Spleen (tissue), 7 donors: ENCODE data around the gene TENM4.

ENCODE experiments used
- CTCF ChIP-seq, 11 experiments: fragments of 200-600 bp in 7 of 11; fragments of 450-650 bp in 4 of 11; sonication (generic) in 4 of 11; IDR thresholded peaks in 8 of 11; conservative IDR thresholded peaks in 3 of 11; 1 replicate in 7 of 11; 2 replicates in 4 of 11; pipeline versions ENCODE4 v1.4.0 to v1.8.0; 2016 to 2021; ENCODE audit warnings: antibody characterized with exemption in 11 of 11, inconsistent platforms in 4 of 11, mild to moderate bottlenecking in 1 of 11
- POLR2A ChIP-seq, 3 donors: fragments of 450-650 bp; IDR thresholded peaks; one replicate each; pipeline ENCODE4 v1.5.1; 2017; ENCODE audit warnings: antibody characterized with exemption in 3 of 3, mild to moderate bottlenecking in 1 of 3
- POLR2AphosphoS5 ChIP-seq, 3 donors: sonication (generic); formaldehyde crosslinking; IDR thresholded peaks; one replicate each; pipeline ENCODE4 v1.5.1; 2017; ENCODE audit warnings: antibody characterized with exemption in 3 of 3
- donor health status: DM: no; HTN: no; CAD: no; lungs with moderate emphysema.
- donor health status: DM: no; HTN: no; CAD: no.
- donor health status: DM: no; HTN: no; CAD: no.

DNA sequence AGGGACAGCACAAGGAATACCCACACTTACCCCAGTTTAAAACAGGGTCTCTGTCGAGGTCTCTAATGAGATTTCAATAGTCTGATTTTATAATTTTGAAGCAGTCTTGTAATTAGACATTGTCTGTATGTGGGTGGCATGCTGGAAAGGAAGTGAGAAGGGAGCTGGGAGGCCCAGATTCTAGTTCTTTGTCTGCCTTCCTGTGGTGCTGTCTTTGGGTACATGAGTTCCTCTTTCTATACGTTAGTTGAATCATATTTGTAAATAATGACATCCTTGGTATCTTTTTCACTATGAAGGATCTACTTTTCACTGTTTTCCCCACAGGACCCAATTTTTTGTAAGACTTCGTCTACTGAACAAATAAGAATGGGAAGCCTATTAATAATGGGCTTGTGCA lies 42.0 kb upstream of the TENM4 start:
- TF ChIP-seq POLR2A (IDR thresholded peaks at IDR 0.05) (no peak), POLR2AphosphoS5 (IDR thresholded peaks at IDR 0.05) (no peak), CTCF (IDR thresholded peaks at IDR 0.05 in 8 of 11, conservative IDR thresholded peaks at IDR 0.05 in 3 of 11) (no peak)
